AG10803 (cell line): ENCODE results near the gene CCDC154.

Experiments
- DNase-seq: peaks from one replicate; pipeline ENCODE4 v3.0.0; 2010; ENCODE audit warnings: low read depth
- H3K4me3 ChIP-seq: 2 replicates; pipeline ENCODE4 v1.5.1; 2011; ENCODE audit warnings: mild to moderate bottlenecking, low read length, control low read depth
- TF ChIP-seq, protein P1 (sequence below): conservative IDR thresholded peaks from 2 replicates; pipeline ENCODE4 v1.5.1; 2011; ENCODE audit warnings: mild to moderate bottlenecking, low read length, control low read depth, inconsistent platforms

CCDC154 gene

DNA sequence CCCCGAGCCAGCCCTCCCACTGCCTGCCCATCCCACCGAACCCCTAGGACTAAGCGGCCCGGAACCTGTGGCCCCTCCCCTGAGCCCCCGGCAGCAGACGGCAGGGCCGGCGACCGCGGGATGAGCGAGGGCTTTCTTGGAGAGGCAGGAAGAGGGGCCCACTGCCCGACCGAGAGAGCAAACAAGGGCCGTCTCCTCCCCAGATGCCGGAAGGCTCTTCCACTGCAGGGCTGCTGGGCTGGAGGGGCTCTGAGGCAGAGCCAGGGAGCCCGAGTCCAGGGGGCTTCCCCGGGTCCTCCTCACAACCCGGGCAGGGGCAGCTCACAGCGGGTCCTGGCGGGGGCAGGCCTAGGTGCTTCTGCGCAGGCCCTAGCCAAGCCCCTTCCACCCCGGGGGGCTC lies 10.6 kb downstream of the CCDC154 start:
- no peak for DNase-seq

DNA sequence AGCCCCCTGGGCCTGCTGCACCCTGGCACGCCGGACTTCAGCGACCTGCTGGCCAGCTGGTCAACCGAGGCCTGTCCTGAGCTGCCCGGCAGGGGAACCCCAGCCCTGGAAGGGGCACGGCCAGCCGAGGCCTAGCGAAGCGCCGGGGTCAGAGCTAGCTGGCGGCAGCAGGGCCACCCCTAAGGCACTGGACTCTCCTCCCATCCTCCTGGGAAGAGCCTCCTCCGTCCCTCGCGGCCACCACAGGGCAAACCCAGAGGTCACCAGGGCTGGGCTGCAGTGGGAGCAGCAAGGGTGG lies 11.1 kb downstream of the CCDC154 start:
- DNase-seq = no peak
- H3K4me3 ChIP-seq = no peak overlapping the region
- TF ChIP-seq, protein P1, sequence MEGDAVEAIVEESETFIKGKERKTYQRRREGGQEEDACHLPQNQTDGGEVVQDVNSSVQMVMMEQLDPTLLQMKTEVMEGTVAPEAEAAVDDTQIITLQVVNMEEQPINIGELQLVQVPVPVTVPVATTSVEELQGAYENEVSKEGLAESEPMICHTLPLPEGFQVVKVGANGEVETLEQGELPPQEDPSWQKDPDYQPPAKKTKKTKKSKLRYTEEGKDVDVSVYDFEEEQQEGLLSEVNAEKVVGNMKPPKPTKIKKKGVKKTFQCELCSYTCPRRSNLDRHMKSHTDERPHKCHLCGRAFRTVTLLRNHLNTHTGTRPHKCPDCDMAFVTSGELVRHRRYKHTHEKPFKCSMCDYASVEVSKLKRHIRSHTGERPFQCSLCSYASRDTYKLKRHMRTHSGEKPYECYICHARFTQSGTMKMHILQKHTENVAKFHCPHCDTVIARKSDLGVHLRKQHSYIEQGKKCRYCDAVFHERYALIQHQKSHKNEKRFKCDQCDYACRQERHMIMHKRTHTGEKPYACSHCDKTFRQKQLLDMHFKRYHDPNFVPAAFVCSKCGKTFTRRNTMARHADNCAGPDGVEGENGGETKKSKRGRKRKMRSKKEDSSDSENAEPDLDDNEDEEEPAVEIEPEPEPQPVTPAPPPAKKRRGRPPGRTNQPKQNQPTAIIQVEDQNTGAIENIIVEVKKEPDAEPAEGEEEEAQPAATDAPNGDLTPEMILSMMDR = no peak

More for the DNA sequence above, 10.6 kb downstream of the CCDC154 start:
- TF ChIP-seq, protein P1 = no peak
- H3K4me3 ChIP-seq = no peak overlapping the region

DNA sequence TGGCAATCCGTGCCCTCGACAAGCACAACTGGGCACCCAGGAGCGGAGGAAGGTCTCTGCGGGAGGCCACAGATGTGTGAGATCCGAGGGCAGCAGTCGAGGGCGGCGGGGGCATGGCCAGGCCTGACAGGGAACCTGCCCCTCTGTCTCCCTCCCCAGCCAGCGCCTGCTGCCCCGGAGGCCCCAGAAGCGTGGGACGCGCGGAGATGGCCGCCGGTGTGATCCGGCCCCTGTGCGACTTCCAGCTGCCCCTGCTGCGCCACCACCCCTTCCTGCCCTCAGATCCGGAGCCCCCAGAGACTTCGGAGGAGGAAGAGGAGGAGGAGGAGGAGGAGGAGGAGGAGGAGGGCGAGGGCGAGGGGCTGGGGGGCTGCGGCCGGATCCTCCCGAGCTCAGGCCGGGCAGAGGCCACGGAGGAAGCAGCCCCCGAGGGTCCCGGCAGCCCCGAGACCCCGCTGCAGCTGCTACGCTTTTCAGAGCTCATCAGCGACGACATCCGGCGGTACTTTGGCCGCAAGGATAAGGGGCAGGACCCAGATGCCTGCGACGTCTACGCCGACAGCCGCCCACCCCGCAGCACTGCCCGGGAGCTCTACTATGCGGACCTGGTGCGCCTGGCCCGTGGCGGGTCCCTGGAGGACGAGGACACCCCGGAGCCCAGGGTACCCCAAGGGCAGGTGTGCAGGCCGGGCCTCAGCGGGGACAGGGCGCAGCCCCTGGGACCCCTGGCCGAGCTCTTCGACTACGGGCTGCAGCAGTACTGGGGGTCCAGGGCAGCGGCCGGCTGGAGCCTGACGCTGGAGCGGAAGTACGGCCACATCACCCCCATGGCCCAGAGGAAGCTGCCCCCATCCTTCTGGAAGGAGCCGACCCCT lies 11.7 kb downstream of the CCDC154 start:
- no peak overlapping the region for H3K4me3 ChIP-seq
- TF ChIP-seq, protein P1 = no peak
- no peak for DNase-seq

DNA sequence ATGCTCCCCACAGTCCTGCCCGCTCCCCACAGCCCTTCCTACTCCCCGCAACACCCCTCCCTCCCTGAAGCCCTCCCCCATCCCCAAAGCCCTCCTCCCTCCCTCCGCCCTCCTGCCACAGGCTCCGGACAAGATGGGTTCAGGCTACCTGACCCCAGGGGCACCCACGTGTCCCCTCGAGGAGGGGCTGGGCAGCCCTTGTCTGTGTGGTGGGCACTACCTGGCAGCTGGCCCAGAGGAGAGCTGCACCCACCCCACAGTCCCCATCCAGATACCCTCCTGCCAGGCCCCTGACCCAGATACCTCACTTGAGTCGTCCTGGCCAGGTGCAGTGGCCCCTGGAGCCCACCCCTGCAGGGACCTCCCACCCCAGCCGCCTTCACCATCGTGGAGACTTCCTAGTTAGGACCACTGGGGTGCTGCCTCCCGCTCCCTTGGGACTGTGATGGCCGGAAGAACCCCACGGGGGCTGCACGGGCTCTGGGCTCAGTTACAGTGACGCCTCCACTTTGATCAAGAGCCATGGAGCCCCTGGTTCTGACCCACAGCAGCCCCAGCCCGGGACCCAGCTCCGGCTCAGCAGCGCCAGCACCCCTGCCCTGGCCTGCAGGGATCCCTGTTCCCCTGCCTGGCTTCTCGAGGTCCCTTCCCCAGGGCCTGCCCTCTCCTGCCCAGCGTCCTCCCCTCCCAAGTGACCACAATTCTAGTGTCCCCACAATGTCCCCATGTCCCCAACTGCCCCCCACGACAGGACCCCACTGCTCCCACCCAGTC lies 12.7 kb downstream of the CCDC154 start:
- TF ChIP-seq, protein P1 = no peak
- no peak for DNase-seq
- no peak overlapping the region for H3K4me3 ChIP-seq

DNA sequence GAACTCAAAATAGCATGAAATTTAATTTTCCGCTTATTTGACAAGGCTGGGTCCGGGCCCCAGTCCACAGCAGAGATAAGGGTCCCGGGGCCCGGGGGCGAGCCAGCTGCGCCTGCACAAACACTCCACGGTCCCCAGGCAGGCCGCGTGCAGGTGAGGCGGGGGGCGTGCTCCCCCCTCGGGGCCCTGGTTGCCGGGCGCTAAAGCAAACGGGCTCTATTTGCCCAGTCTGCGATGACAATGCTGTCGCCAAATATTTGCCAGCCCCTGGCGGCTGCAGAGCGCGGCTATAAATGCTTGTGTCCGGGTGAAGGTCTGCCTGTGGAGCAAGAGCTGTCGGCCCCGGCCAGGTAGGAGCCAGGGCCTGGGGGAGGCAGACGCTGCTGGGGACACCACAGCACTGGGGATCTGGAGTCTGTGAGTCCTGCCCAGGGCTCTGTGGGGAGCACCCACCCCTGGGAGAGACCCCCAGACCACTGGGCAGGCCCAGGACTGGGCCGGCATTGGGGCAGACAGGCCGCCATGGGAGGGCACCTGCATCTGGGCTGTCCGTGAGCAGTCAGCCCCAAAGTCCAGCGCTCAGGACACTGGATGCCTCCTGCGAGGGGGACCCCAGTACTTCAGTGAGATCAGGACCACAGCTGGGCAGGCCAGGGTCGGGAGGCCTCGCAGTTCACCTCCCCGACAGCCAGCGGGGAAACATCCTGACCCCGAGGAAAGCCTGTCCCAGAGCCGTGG lies 13.4 kb downstream of the CCDC154 start, which contains the start of gene PERCC1:
TSS of gene PERCC1 (plus strand) at position 320 of the 738 bp plus-strand sequence. CDS start 1,516 bp downstream, outside the sequence.
- DNase-seq = no peak
- TF ChIP-seq, protein P1 = no peak
- no peak within 1 kb of the TSS for H3K4me3 ChIP-seq

DNA sequence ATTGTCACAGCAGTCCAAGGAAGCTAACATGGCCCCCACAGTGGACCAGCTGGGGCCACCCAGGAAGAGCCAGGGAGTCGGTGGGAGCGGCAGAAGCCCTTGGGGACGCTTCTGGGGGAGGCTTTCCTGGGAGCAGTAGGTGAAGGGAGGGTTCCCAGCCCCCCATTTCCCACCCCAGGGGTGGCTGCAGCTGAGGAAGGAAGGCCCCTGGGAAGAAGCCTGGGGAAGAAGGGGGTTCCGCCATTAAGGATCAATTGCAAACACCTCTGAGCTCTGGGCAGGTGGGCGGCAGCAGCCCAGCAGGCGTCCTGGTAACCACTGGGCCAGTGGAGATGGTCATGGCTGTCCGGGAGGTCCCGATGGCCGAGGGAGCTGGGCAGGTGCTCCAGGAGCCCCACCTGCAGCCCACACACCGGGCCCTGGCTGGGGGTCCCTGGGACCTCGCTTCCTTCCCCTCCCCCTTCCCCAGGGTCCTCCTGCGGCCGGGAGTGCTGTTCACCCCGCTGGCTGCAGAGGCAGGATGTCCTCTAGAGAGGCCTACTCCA lies 14.1 kb downstream of the CCDC154 start:
- H3K4me3 ChIP-seq = no peak overlapping the region
- TF ChIP-seq, protein P1 = no peak
- no peak for DNase-seq
